A673 (cell line): ENCODE results near the gene CDC23. TPM values are rescaled to one million over a fixed set of nuclear protein-coding genes. Genes with fewer than 3 reads are reported as not detected.
A peak's percentile ranks its signal among the peaks of the same experiment; 100 is the strongest.

Source experiments
- BruUV-seq: library from RNA; stranded (reverse); fragments of 400-500 nt; replicated peaks from 2 replicates; lab custom pipeline; 2021; lab: Mats Ljungman, UMichigan
- CTCF ChIA-PET: fragments of 300-600 bp; sonication (Branson Sonifier 250); formaldehyde crosslinking; loops from one replicate; lab custom pipeline; 2022; ENCODE audit warnings: antibody characterized with exemption; lab: Charles Lee
- POLR2A ChIA-PET: fragments of 300-600 bp; sonication (Branson Sonifier 250); formaldehyde crosslinking; loops from one replicate; lab custom pipeline; 2022; ENCODE audit warnings: antibody characterized with exemption; ENCODE audit not compliant: low non-redundant PET; lab: Charles Lee
- DNase-seq: peaks from one replicate; pipeline ENCODE4 v3.0.0-alpha.2; 2015; ENCODE audit warnings: low spot score
- H3K27ac ChIP-seq: fragments of 200-600 bp; sonication (generic); 2 replicates; pipeline ENCODE4 v1.5.1; 2016; ENCODE audit warnings: mixed run types, low read depth, mild to moderate bottlenecking, mixed read lengths, antibody characterized with exemption, low read length; ENCODE audit not compliant: poor library complexity, severe bottlenecking
- H3K27me3 ChIP-seq: fragments of 200-600 bp; sonication (generic); replicated peaks from 2 replicates; pipeline ENCODE4 v1.6.1; 2017; ENCODE audit warnings: mixed run types, low read depth, mild to moderate bottlenecking, mixed read lengths, antibody characterized with exemption, low read length; ENCODE audit not compliant: insufficient read depth, poor library complexity
- H3K36me3 ChIP-seq: fragments of 200-600 bp; sonication (generic); 2 replicates; pipeline ENCODE4 v1.6.1; 2016; ENCODE audit warnings: mixed run types, mild to moderate bottlenecking, mixed read lengths, antibody characterized with exemption, low read length; ENCODE audit not compliant: insufficient read depth, poor library complexity, severe bottlenecking
- H3K4me1 ChIP-seq: fragments of 200-600 bp; sonication (generic); 2 replicates; pipeline ENCODE4 v1.6.1; 2017; ENCODE audit warnings: mixed run types, mild to moderate bottlenecking, mixed read lengths, antibody characterized with exemption, low read length; ENCODE audit not compliant: insufficient read depth, poor library complexity, severe bottlenecking
- H3K4me3 ChIP-seq: fragments of 200-600 bp; sonication (generic); 2 replicates; pipeline ENCODE4 v1.5.1; 2016; ENCODE audit warnings: low read depth, mixed run types, mild to moderate bottlenecking, mixed read lengths, low read length; ENCODE audit not compliant: poor library complexity, severe bottlenecking
- H3K9me3 ChIP-seq: fragments of 200-600 bp; sonication (generic); 2 replicates; pipeline ENCODE4 v1.6.1; 2016; ENCODE audit warnings: mixed run types, low read depth, mild to moderate bottlenecking, mixed read lengths, antibody characterized with exemption, low read length; ENCODE audit not compliant: poor library complexity, severe bottlenecking
- CTCF ChIP-seq: fragments of 300-800, 200-600 bp; sonication (generic); conservative IDR thresholded peaks from 2 replicates; pipeline ENCODE4 v1.5.1; 2017; ENCODE audit warnings: low read depth, mild to moderate bottlenecking, antibody characterized with exemption, low read length, moderate library complexity, mixed read lengths
- EZH2 ChIP-seq: fragments of 200-600 bp; sonication (generic); IDR thresholded peaks from 2 replicates; pipeline ENCODE4 v1.6.1; 2017; ENCODE audit warnings: borderline replicate concordance, low read depth, mild to moderate bottlenecking, mixed read lengths, antibody characterized with exemption, low read length; ENCODE audit not compliant: poor library complexity, severe bottlenecking
- intact Hi-C: fragments of 100-400 bp; cut with micrococcal nuclease; formaldehyde crosslinking; loops from one replicate; pipeline ENCODE4 v1.10.0; 2022; ENCODE audit not compliant: unreplicated experiment
- total RNA-seq: library from RNA; stranded (reverse); gene quantifications from 2 replicates; pipeline ENCODE4 v1.2.3, GENCODE V29; 2021

CDC23 gene
- total RNA-seq, 1 experiment from 2014 or later = 54.0 TPM

- intact Hi-C loops = no loop called here
- DNase-seq = no peak
- Histone ChIP-seq H3K27ac (no peak overlapping the region), H3K27me3 (peaks cover 3% of the 10 kb centered on the region), H3K36me3 (no peaks in the 10 kb centered on the region), H3K4me3 (no peak overlapping the region), H3K4me1 (no peaks in the 10 kb centered on the region), H3K9me3 (no peaks in the 10 kb centered on the region)
- POLR2A ChIA-PET = no interaction called here
- TF ChIP-seq EZH2 (no peak), CTCF (no peak)
- CTCF ChIA-PET = no interaction called here
- no TSS peak for BruUV-seq
These were observed 21.5 kb upstream of the CDC23 start for GRCh38 chr5:138234651-138235050.

- H3K9me3 ChIP-seq = no peaks in the 10 kb centered on the region
- intact Hi-C loops = loop anchor here (2.0 kb wide), 1 partner anchor 50 kb away; no protein-coding TSS in a partner anchor
- no peak for DNase-seq
- ChIA-PET CTCF (interaction anchor here (0.6 kb wide), 1 partner anchor 119 kb away, joined by 4 read pairs; the partner anchor contains the start of gene KDM3B), POLR2A (no interaction called here)
- H3K4me1 ChIP-seq = no peaks in the 10 kb centered on the region
- H3K4me3 ChIP-seq = no peak overlapping the region
- no peak for TF ChIP-seq EZH2
- no peak for TF ChIP-seq CTCF
- BruUV-seq = no TSS peak
- H3K27ac ChIP-seq = no peak overlapping the region
- no peaks in the 10 kb centered on the region for H3K36me3 ChIP-seq
- no peaks in the 10 kb centered on the region for H3K27me3 ChIP-seq
These were observed 20.2 kb upstream of the CDC23 start for GRCh38 chr5:138233280-138233679.

GRCh38 chr5:138230981-138231589 is 18.0 kb upstream of the CDC23 start:
- intact Hi-C loops = no loop called here
- no peak for TF ChIP-seq EZH2
- no peak for TF ChIP-seq CTCF
- CTCF ChIA-PET = no interaction called here
- BruUV-seq = no TSS peak
- POLR2A ChIA-PET = no interaction called here
- Histone ChIP-seq H3K4me3 (no peak overlapping the region), H3K4me1 (no peaks in the 10 kb centered on the region), H3K36me3 (no peaks in the 10 kb centered on the region), H3K27ac (no peak overlapping the region), H3K9me3 (no peaks in the 10 kb centered on the region), H3K27me3 (no peaks in the 10 kb centered on the region)
- DNase-seq = peak; percentile 33
